ENCODE measurements around the gene CDCA5.
A peak's percentile ranks its signal among the peaks of the same experiment; 100 is the strongest.

CDCA5 gene

GRCh38 chr11:65083134-65083833, 556 bp downstream of the CDCA5 start:
- no peak for DNase-seq (ENCODE audit: low spot score)
- in situ Hi-C loops (cut with MboI; ENCODE audit: low pct_unique_long_range_greater_than_20kb, low sequenced_read_pairs, unreplicated experiment), result no loop called here
- TF ChIP-seq CTCF (IDR thresholded peaks at IDR 0.05; ENCODE audit: extremely low read depth, insufficient read depth, missing control alignments), result no peak

GRCh38 chr11:65078786-65079342, 5.0 kb downstream of the CDCA5 start:
- no peak for TF ChIP-seq CTCF (IDR thresholded peaks at IDR 0.05; ENCODE audit: extremely low read depth, insufficient read depth, missing control alignments)
- DNase-seq (ENCODE audit: low spot score), result no peak
- in situ Hi-C loops (cut with MboI; ENCODE audit: low pct_unique_long_range_greater_than_20kb, low sequenced_read_pairs, unreplicated experiment), result no loop called here

GRCh38 chr11:65078151-65078550, 5.7 kb downstream of the CDCA5 start:
- in situ Hi-C loops (cut with MboI; ENCODE audit: low pct_unique_long_range_greater_than_20kb, low sequenced_read_pairs, unreplicated experiment), result no loop called here
- TF ChIP-seq CTCF (IDR thresholded peaks at IDR 0.05; ENCODE audit: extremely low read depth, insufficient read depth, missing control alignments), result peak; percentile 84
- peak; percentile 68 for DNase-seq (ENCODE audit: low spot score)

- DNase-seq (ENCODE audit: low spot score), result no peak
- no peak for TF ChIP-seq CTCF (IDR thresholded peaks at IDR 0.05; ENCODE audit: extremely low read depth, insufficient read depth, missing control alignments)
- in situ Hi-C loops (cut with MboI; ENCODE audit: low pct_unique_long_range_greater_than_20kb, low sequenced_read_pairs, unreplicated experiment), result no loop called here
Measured at GRCh38 chr11:65077451-65077850, 6.4 kb downstream of the CDCA5 start.

GRCh38 chr11:65072631-65072966, 11.2 kb downstream of the CDCA5 start:
- in situ Hi-C loops (cut with MboI; ENCODE audit: low pct_unique_long_range_greater_than_20kb, low sequenced_read_pairs, unreplicated experiment), result no loop called here
- DNase-seq (ENCODE audit: low spot score), result no peak
- no peak for TF ChIP-seq CTCF (IDR thresholded peaks at IDR 0.05; ENCODE audit: extremely low read depth, insufficient read depth, missing control alignments)

- no peak for TF ChIP-seq CTCF (IDR thresholded peaks at IDR 0.05; ENCODE audit: extremely low read depth, insufficient read depth, missing control alignments)
- in situ Hi-C loops (cut with MboI; ENCODE audit: low pct_unique_long_range_greater_than_20kb, low sequenced_read_pairs, unreplicated experiment), result no loop called here
- peak; percentile 63 for DNase-seq (ENCODE audit: low spot score)
Measured at GRCh38 chr11:65071907-65072630, 11.8 kb downstream of the CDCA5 start.
